BJ (cell line): ENCODE results near the gene RSPH1. TPM values are rescaled to one million over a fixed set of nuclear protein-coding genes. Genes with fewer than 3 reads are reported as not detected.

Experiments
- CTCF ChIA-PET: fragments of 350-600 bp; formaldehyde crosslinking; extraction: SDS; loops from one replicate; lab custom pipeline; 2021; ENCODE audit warnings: antibody characterized with exemption, inconsistent platforms; lab: Yijun Ruan, JAX
- POLR2A ChIA-PET: fragments of 300-600 bp; sonication (Branson Sonifier 250); formaldehyde crosslinking; extraction: SDS; loops from one replicate; lab custom pipeline; 2021; ENCODE audit warnings: antibody characterized with exemption; lab: Charles Lee
- DNase-seq: peaks from one replicate; pipeline ENCODE4 v3.0.0-alpha.2; 2011; ENCODE audit warnings: low read depth
- H3K27me3 ChIP-seq: 2 replicates; pipeline ENCODE4 v1.6.0; 2011; ENCODE audit warnings: low read length; ENCODE audit not compliant: control insufficient read depth, insufficient read depth
- H3K36me3 ChIP-seq: 2 replicates; pipeline ENCODE4 v1.5.1; 2011; ENCODE audit warnings: low read length; ENCODE audit not compliant: control insufficient read depth, insufficient read depth
- H3K4me3 ChIP-seq: 2 replicates; pipeline ENCODE4 v1.5.1; 2011; ENCODE audit warnings: low read depth, mild to moderate bottlenecking, control low read depth, low read length
- polyA plus RNA-seq: library from polyadenylated mRNA; depleted of rRNA; stranded (reverse); fragments of >200 nt; gene quantifications from 2 replicates; pipeline ENCODE4 v1.2.3, GENCODE V29; 2011
- TF ChIP-seq, protein P1 (sequence below): IDR thresholded peaks from 2 replicates; pipeline ENCODE4 v1.5.1; 2011; ENCODE audit warnings: low read depth, mild to moderate bottlenecking, control low read depth, inconsistent platforms, low read length, moderate library complexity; ENCODE audit not compliant: insufficient read depth

Gene RSPH1
- polyA plus RNA-seq, 1 experiment = 0.11 TPM

DNA sequence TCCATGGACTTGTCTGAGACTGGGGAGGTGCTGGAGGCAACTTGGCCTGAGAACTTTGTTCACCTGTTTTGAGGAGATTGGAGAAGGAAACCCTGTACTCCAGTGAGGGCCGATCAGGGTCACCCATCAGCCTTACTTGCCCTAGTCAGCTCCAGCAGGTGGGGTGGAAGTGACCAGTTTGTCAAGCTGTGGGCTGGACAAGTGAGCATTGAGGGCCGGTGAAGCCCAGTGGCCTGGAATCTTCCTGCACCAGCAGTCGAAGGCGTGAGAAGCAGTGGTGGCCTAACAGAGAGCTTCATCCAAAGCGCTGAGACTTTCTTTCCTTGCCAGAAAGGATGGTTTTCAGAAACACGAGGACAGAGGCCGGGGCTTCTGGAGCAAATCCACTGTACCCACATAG is 27.2 kb upstream of the RSPH1 start:
- DNase-seq = no peak
- TF ChIP-seq, protein P1, sequence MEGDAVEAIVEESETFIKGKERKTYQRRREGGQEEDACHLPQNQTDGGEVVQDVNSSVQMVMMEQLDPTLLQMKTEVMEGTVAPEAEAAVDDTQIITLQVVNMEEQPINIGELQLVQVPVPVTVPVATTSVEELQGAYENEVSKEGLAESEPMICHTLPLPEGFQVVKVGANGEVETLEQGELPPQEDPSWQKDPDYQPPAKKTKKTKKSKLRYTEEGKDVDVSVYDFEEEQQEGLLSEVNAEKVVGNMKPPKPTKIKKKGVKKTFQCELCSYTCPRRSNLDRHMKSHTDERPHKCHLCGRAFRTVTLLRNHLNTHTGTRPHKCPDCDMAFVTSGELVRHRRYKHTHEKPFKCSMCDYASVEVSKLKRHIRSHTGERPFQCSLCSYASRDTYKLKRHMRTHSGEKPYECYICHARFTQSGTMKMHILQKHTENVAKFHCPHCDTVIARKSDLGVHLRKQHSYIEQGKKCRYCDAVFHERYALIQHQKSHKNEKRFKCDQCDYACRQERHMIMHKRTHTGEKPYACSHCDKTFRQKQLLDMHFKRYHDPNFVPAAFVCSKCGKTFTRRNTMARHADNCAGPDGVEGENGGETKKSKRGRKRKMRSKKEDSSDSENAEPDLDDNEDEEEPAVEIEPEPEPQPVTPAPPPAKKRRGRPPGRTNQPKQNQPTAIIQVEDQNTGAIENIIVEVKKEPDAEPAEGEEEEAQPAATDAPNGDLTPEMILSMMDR = no peak
- CTCF ChIA-PET = no interaction called here
- Histone ChIP-seq H3K4me3 (no peak overlapping the region), H3K36me3 (no peaks in the 10 kb centered on the region), H3K27me3 (0 out of 2 replicates have a peak, but pooled peaks cover 1% of the 10 kb centered on the region)
- POLR2A ChIA-PET = no interaction called here

DNA sequence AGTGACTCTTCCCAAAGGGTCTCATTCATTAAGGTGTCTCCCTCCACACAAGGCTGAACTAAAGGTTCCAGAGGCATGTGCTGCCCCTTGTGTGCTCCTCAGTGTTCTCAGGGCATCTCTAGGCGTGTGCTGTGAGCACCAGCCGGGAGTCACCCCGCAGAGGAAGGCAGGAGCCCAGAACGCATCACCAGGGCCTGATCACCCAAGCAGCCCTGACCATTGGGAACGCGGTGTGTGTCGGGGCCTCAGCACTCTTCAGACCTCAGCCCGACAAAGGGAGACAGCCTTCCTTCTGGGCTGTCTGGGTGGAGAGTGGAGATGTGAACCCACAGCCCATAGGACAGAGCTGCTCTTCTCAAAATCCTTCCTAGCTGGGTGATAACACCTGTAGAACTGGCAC is 26.7 kb upstream of the RSPH1 start:
- Histone ChIP-seq H3K27me3 (0 out of 2 replicates have a peak, but pooled peaks cover 1% of the 10 kb centered on the region), H3K4me3 (no peak overlapping the region), H3K36me3 (no peaks in the 10 kb centered on the region)
- ChIA-PET POLR2A (no interaction called here), CTCF (no interaction called here)
- DNase-seq = no peak
- TF ChIP-seq, protein P1 = no peak

DNA sequence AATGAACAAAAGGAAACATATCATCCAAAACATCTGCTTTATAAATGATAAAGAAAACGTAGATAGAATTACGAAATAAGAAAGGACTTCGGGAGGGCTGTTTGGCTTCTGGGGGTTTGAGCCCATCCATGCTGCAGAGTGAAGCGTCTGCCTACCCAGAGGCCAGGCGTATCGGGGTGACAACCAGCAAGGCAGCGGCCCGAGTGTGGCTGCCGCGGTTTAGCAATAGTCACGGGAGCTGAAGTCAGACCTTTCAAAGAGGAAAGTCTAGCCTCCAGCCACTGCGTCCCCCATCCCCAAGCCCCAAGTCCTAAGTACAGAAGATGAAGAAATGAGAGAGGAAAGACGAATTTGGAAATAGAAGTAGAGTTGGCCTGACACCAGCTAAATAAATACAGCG is 26.2 kb upstream of the RSPH1 start:
- TF ChIP-seq, protein P1 = no peak
- CTCF ChIA-PET = no interaction called here
- POLR2A ChIA-PET = no interaction called here

DNA sequence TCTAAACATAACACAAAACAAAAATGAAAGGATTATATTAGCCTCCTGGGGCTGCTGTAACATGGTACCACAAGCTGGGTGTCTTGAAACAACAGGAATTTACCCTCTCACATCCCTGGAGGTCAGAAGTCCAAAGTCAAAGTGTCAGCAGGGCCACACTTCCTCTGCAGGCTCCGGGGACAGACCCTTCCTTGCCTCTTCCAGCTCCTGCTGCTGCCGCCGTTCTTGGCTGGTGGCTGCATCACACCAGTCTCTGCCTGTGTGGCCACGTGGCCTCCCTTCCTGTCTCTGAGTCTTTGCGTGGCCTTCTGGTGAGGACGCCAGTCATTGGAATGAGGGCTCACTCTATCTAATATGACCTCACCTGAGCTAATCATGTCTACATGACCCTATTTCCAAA is 25.8 kb upstream of the RSPH1 start:
- no peak for DNase-seq
- CTCF ChIA-PET = no interaction called here
- no peaks in the 10 kb centered on the region for H3K36me3 ChIP-seq
- 0 out of 2 replicates have a peak, but pooled peaks cover 1% of the 10 kb centered on the region for H3K27me3 ChIP-seq
- no peak overlapping the region for H3K4me3 ChIP-seq
- POLR2A ChIA-PET = no interaction called here
- TF ChIP-seq, protein P1 = no peak

More for the DNA sequence above, 26.2 kb upstream of the RSPH1 start:
- no peak overlapping the region for H3K4me3 ChIP-seq
- no peaks in the 10 kb centered on the region for H3K36me3 ChIP-seq
- DNase-seq = no peak
- H3K27me3 ChIP-seq = 0 out of 2 replicates have a peak, but pooled peaks cover 1% of the 10 kb centered on the region

DNA sequence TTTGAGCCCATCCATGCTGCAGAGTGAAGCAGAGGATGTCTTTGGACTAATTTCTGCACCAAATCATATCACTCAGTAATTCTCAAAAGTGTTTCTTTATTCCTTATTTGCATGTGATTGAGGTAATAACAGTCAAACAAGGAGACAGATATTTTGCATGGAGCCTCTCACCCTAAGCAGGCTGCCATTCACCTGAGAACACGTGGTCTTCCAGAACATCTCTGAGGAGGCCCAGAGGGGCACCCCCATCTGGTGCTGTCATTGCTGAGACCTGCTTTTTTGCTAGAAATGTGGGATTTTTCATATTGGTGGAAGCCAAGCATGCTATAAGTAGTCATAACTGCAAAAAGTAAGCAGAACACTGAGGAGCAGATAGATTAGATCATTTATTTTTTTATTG is 25.4 kb upstream of the RSPH1 start:
- TF ChIP-seq, protein P1 = no peak
- DNase-seq = no peak
- H3K27me3 ChIP-seq = 0 out of 2 replicates have a peak, but pooled peaks cover 1% of the 10 kb centered on the region
- CTCF ChIA-PET = no interaction called here
- no peak overlapping the region for H3K4me3 ChIP-seq
- H3K36me3 ChIP-seq = no peaks in the 10 kb centered on the region
- POLR2A ChIA-PET = no interaction called here
